ENCODE results near the gene ME1.
"Not testable (repeated sequence)": the region's sequence is repeated elsewhere in the genome, so short reads cannot be mapped to it uniquely, and the experiment has no call there.

Gene ME1

GRCh38 chr6:83270971-83271719 lies 159.7 kb downstream of the ME1 start:
- DNase-seq (ENCODE audit: low read depth): no peak
- H3K4me3 ChIP-seq (ENCODE audit: low read depth, low read length): no peak overlapping the region
- no peak for TF ChIP-seq CTCF (IDR thresholded peaks at IDR 0.05; ENCODE audit: low read depth, low read length, missing control alignments)

- DNase-seq (ENCODE audit: low read depth): no peak
- no peak for TF ChIP-seq CTCF (IDR thresholded peaks at IDR 0.05; ENCODE audit: low read depth, low read length, missing control alignments)
- H3K4me3 ChIP-seq (ENCODE audit: low read depth, low read length): no peak overlapping the region
These were observed 165.5 kb downstream of the ME1 start for GRCh38 chr6:83265384-83265783.

GRCh38 chr6:83260577-83260976 lies 170.3 kb downstream of the ME1 start:
- no peak for DNase-seq (ENCODE audit: low read depth)
- TF ChIP-seq CTCF (IDR thresholded peaks at IDR 0.05; ENCODE audit: low read depth, low read length, missing control alignments): no peak
- H3K4me3 ChIP-seq (ENCODE audit: low read depth, low read length): no peak overlapping the region

- no peak overlapping the region for H3K4me3 ChIP-seq (ENCODE audit: low read depth, low read length)
- no peak for DNase-seq (ENCODE audit: low read depth)
- no peak for TF ChIP-seq CTCF (IDR thresholded peaks at IDR 0.05; ENCODE audit: low read depth, low read length, missing control alignments)
These were observed 172.3 kb downstream of the ME1 start for GRCh38 chr6:83258517-83258916.

GRCh38 chr6:83257791-83258190 lies 173.1 kb downstream of the ME1 start:
- TF ChIP-seq CTCF (IDR thresholded peaks at IDR 0.05; ENCODE audit: low read depth, low read length, missing control alignments): no peak
- no peak overlapping the region for H3K4me3 ChIP-seq (ENCODE audit: low read depth, low read length)
- DNase-seq (ENCODE audit: low read depth): no peak

- not testable (repeated sequence) for DNase-seq (ENCODE audit: low read depth); H3K4me3 ChIP-seq (ENCODE audit: low read depth, low read length)
These were observed 174.1 kb downstream of the ME1 start for GRCh38 chr6:83256719-83257118.

GRCh38 chr6:83252719-83253118 lies 178.1 kb downstream of the ME1 start:
- no peak for TF ChIP-seq CTCF (IDR thresholded peaks at IDR 0.05; ENCODE audit: low read depth, low read length, missing control alignments)
- no peak for DNase-seq (ENCODE audit: low read depth)
- no peak overlapping the region for H3K4me3 ChIP-seq (ENCODE audit: low read depth, low read length)

Data from GM12864 (cell line).